T-helper 2 cell treated with Interferon-gamma antibody and Interleukin-4, amounts not matched to agents 5 μg/mL and 100 μg/mL, for 36 hours (primary cell): ENCODE results near the gene CRELD2.

ENCODE experiments used
- DNase-seq: peaks from one replicate; pipeline ENCODE4 v3.0.0; 2021; ENCODE audit warnings: low spot score
- H3K27ac Mint-ChIP-seq: one replicate; pipeline ENCODE4 v1.8.0; 2021; ENCODE audit warnings: mild to moderate bottlenecking, mixed read lengths
- H3K27me3 Mint-ChIP-seq: one replicate; pipeline ENCODE4 v1.8.0; 2021; ENCODE audit warnings: low read depth, mixed read lengths
- H3K36me3 Mint-ChIP-seq: one replicate; pipeline ENCODE4 v1.8.0; 2021; ENCODE audit warnings: low read depth, mixed read lengths
- H3K4me1 Mint-ChIP-seq: one replicate; pipeline ENCODE4 v1.8.0; 2021; ENCODE audit warnings: low read depth, mixed read lengths
- H3K4me3 Mint-ChIP-seq: one replicate; pipeline ENCODE4 v1.8.0; 2022; ENCODE audit warnings: mild to moderate bottlenecking, moderate library complexity, mixed read lengths
- H3K9me3 Mint-ChIP-seq: one replicate; pipeline ENCODE4 v1.8.0; 2021; ENCODE audit warnings: mixed read lengths

CRELD2 gene

DNA sequence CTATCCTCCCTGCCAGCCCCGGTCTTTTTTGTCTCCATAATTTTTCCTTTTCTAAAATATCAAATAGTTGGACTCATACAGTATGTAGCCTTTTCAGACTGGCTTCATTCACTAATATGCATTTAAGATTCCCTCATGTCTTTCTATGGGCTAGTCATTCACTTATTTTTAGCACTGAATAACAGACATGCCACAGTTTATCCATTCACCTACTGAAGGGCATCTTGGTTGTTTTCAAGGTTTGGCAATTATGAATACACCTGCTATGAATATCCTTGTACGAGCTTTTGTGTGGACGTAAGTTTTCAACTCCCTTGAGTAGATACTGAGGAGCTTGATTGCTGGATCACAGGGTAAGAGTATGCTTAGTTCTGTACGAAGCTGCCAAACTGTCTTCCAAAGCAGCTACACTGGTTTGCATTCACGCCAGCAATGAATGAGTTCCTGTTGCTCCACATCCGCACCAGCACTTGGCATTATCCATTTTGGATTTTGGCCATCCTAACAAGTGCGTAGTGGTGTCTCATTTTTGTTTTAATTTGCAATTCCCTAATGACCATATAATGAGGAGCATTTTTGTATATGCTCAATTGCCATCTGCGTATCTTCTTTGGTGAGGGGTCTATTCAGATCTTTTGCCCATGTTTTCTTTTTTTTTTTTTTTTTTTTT is 21.3 kb upstream of the CRELD2 start:
- H3K27me3 Mint-ChIP-seq = no peaks in the 10 kb centered on the region
- no peak for DNase-seq
- no peak overlapping the region for H3K4me3 Mint-ChIP-seq
- peaks cover 8% of the 10 kb centered on the region for H3K9me3 Mint-ChIP-seq
- no peak overlapping the region for H3K27ac Mint-ChIP-seq
- peaks cover 4% of the 10 kb centered on the region for H3K4me1 Mint-ChIP-seq
- H3K36me3 Mint-ChIP-seq = peaks cover 46% of the 10 kb centered on the region

DNA sequence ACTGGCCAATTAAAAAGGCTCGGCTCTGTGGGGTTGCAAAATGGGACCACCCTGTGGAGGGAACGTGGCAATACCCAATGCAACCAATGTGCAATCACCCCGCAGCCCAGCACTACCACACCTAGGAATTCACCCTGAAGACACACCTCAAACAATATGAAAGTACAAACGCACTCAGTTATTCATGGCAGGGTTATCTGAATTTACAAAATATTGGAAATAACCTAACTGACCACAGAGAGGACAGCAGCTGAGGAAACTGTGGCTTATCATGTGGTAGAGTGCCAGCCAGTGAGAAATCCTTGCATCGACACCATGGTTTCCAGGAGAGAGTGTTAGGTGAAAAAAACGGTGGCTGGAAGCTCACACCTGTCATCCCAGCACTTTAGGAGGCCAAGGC is 18.9 kb upstream of the CRELD2 start:
- Mint-ChIP-seq H3K36me3 (peaks cover 52% of the 10 kb centered on the region), H3K27me3 (no peaks in the 10 kb centered on the region), H3K4me3 (no peak overlapping the region), H3K9me3 (peaks cover 8% of the 10 kb centered on the region), H3K27ac (no peak overlapping the region), H3K4me1 (peaks cover 4% of the 10 kb centered on the region)
- DNase-seq = no peak

DNA sequence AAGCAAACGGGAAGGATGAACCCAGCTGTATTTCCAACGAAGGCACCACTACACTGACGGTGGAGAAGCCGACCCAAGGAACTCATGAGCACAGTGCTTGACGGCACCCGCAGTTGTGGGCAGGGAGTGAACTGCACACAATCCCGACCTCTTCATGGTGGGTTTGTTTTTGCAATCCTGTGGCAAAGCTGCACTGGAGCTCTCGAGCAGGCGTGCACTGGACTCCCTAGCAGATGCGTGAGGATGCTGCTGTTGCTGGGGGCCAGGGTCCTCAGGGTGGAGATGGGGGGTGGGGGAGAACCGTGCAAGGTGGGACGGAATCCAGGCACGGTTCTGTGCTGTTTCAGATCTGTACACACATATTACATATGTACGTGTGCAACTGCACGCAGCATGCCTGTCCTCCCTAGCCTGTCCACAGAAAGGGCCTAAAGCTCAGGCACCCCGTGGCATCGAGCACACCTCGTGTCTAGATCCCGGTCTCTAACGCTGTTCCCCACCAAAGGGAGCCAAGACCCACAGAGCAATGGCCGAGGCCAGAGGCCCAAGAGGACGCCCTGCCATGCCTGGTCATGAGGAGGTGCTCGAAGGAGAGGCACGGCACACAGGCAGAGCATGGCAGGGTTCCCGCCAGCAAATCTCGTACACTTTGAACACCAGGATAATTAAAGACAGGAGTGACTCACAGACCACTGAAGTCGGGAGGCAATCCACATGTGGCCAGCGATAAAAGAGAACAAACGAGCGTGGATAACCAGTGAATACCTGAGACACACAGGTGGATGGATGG is 17.8 kb upstream of the CRELD2 start:
- Mint-ChIP-seq H3K9me3 (peaks cover 8% of the 10 kb centered on the region), H3K27ac (no peak overlapping the region), H3K27me3 (no peaks in the 10 kb centered on the region), H3K4me1 (peaks cover 4% of the 10 kb centered on the region), H3K36me3 (peaks cover 52% of the 10 kb centered on the region), H3K4me3 (no peak overlapping the region)
- no peak for DNase-seq

DNA sequence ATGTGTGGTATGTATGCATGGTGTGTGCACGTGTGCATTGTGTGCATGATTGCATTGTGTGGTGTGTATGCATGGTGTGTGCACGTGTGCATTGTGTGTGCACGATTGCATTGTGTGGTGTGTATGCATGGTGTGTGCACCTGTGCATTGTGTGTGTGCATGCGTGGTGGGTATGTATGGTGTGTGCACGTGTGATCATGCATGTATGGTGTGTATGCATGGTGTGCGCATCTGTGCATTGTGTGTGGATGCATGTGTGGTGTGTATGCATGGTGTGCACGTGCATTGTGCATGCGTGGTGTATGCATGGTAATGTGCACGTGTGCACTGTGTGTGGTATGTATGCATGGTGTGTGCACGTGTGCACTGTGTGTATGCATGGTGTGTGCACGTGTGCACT is 17.0 kb upstream of the CRELD2 start:
- no peaks in the 10 kb centered on the region for H3K27me3 Mint-ChIP-seq
- H3K27ac Mint-ChIP-seq = no peak overlapping the region
- no peak for DNase-seq
- H3K36me3 Mint-ChIP-seq = peaks cover 53% of the 10 kb centered on the region
- peaks cover 8% of the 10 kb centered on the region for H3K9me3 Mint-ChIP-seq
- peaks cover 4% of the 10 kb centered on the region for H3K4me1 Mint-ChIP-seq
- no peak overlapping the region for H3K4me3 Mint-ChIP-seq

DNA sequence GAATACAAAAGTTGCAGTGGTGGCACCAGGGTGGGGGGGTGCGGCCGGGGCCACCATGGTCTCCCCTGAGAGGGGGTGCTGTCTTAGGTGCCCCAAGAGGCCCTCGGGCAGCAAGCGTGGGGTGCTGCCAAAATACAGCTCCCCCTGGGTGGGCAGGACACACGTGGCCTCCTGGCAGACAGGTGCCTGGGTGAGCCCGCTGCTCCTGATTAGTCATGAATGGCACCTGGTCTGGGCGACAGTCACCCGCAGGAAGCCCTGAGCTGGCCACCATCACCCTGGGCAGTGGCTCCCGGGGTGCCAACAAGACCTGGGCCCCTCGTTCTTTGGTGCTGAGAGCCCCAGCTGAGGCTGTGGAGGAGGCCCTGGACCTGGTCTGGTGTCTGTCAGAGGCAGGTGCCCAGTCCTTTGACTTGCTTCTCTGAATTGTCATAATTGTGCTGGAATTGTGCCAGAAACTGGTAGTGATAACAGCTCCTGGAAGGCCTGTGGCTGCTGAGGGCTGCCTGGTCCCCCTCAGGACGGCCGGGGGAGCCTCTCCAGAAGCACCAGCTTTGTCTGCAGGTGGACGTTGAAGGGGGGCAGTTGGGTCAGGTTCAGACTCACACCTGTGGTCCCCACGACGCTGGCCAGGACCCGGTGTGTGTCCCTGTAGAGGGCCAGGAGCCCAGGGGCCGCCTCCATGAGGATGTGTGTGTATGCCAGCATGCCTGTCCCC is 15.0 kb upstream of the CRELD2 start:
- Mint-ChIP-seq H3K36me3 (peaks cover 56% of the 10 kb centered on the region), H3K4me3 (no peak overlapping the region), H3K27ac (no peak overlapping the region), H3K27me3 (no peaks in the 10 kb centered on the region), H3K4me1 (peaks cover 4% of the 10 kb centered on the region), H3K9me3 (peaks cover 8% of the 10 kb centered on the region)
- no peak for DNase-seq

DNA sequence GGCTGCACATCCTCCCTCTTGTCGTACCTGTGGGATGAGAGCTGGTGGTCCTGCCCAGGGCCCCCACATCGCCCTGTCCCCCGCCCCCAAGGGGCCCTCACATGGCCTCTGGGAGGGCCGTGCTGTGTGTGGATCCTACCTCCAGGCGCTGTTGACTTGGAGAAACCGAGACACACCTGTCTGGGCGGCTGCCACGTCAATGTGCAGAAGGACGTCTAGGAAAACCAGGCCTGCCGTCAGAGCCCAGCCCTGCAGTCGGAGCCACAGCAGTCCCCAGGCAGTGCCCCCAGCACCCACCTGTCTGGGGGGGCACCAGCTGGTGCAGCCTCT is 14.4 kb upstream of the CRELD2 start:
- H3K4me1 Mint-ChIP-seq = peaks cover 4% of the 10 kb centered on the region
- H3K4me3 Mint-ChIP-seq = no peak overlapping the region
- no peak overlapping the region for H3K27ac Mint-ChIP-seq
- no peak for DNase-seq
- peaks cover 8% of the 10 kb centered on the region for H3K9me3 Mint-ChIP-seq
- H3K27me3 Mint-ChIP-seq = no peaks in the 10 kb centered on the region
- peaks cover 57% of the 10 kb centered on the region for H3K36me3 Mint-ChIP-seq

DNA sequence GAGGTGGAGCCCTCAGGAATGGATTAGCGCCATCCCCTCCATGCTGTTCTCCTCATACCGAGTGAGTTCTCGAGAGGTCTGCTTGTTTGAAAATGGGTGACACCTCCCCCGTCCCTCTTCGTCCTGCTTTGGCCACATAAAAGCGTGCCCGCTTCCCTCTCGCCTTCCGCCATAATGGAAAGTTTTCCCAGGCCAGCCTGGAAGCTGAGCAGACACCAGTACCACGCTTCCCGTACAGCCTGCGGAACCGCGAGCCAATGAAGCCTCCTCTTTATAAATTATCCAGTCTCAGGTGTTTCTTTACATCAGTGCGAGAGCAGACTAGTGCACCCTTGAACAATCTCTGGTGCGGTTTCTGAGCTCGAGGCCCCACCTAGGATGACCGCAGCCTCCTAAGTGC is 13.0 kb upstream of the CRELD2 start:
- peaks cover 8% of the 10 kb centered on the region for H3K9me3 Mint-ChIP-seq
- H3K27ac Mint-ChIP-seq = no peak overlapping the region
- no peak for DNase-seq
- no peak overlapping the region for H3K4me3 Mint-ChIP-seq
- H3K36me3 Mint-ChIP-seq = peaks cover 53% of the 10 kb centered on the region
- H3K4me1 Mint-ChIP-seq = no peaks in the 10 kb centered on the region
- H3K27me3 Mint-ChIP-seq = no peaks in the 10 kb centered on the region

DNA sequence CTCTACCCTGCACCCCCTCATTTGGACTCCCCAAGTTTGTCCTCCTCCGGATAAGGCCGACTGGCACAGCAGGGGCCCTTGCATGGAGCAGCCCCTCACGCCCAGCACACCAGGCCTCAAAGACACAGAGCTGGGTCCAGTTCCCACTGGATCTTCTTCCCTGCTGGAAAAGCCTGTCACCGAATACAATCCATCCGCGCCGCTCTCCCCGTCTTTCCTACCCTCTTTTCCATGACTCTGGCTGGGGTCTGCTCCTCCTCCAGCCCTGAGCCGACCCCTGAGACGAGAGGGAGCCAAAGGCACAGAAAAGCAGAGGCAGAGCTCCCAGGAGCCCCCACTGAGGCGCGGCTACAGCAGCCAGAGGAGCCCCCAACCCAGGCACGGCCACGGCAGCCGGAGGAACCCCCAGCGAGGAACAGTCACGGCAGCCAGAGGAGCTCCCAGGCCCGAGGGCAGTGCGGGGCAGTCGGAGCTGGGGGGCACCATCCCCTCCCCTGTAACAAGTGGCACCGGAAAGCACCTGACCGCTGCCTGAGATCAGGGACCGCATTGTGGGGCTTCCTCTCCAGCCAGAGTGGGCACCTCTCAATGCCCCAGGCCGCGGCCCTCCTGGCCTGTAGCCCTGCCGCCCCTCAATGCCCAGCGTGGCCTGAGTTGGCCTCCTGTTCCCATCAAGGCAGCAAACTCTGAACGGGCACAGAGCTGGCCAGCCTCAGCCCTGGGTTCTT is 12.2 kb upstream of the CRELD2 start:
- Mint-ChIP-seq H3K27ac (no peak overlapping the region), H3K9me3 (peaks cover 4% of the 10 kb centered on the region), H3K4me1 (no peaks in the 10 kb centered on the region), H3K4me3 (no peak overlapping the region), H3K27me3 (no peaks in the 10 kb centered on the region), H3K36me3 (peaks cover 45% of the 10 kb centered on the region)
- no peak for DNase-seq

DNA sequence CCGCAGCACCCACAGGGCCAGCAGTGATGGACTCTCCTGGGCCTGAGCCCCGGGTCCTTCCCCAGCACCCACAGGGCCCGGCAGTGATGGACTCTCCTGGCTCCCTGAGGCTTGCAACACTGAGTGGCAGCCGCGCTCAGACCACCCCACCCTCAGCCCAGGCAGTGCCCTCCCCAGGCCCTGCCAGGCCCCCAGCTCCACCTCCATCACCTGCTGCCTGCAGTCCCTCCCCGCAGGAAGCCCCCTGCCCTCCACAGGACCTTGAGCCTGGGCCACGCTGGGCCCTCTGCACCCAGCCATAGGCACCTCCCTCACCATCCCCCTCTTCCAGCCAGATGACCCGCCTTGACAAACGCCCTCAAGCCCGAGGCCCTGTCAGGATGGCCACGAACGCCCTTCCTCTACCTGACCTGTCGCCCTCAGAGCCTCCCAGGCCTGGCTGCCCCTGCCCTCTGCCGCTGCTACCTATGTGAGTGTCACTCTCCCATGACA is 11.6 kb upstream of the CRELD2 start:
- H3K27ac Mint-ChIP-seq = no peak overlapping the region
- H3K27me3 Mint-ChIP-seq = no peaks in the 10 kb centered on the region
- no peaks in the 10 kb centered on the region for H3K9me3 Mint-ChIP-seq

DNA sequence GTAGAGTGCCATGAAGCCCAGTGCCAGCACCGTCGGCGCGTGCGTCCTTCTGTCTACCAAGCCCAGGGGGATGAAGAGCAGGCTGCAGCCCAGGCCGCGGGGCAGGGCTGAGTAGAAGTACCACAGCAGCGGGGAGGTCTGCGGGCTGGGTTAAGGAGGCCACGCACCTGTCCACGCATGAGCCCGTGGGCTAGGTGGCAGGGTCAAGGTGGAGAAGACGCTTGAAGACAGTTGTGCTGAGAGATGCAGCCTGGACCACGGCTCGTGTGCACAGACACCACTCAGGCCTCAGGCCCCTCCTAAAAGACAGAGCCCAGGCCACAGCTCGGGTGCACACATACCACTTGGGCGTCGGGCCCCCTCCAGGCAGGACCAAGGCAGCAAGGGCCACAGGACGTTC is 10.6 kb upstream of the CRELD2 start:
- no peak overlapping the region for H3K4me3 Mint-ChIP-seq
- H3K36me3 Mint-ChIP-seq = peaks cover 35% of the 10 kb centered on the region
- DNase-seq = no peak
- H3K27ac Mint-ChIP-seq = peak overlapping the region; percentile 23
- no peaks in the 10 kb centered on the region for H3K27me3 Mint-ChIP-seq
- no peaks in the 10 kb centered on the region for H3K9me3 Mint-ChIP-seq
- no peaks in the 10 kb centered on the region for H3K4me1 Mint-ChIP-seq

More for the DNA sequence above, 11.6 kb upstream of the CRELD2 start:
- H3K36me3 Mint-ChIP-seq = peaks cover 39% of the 10 kb centered on the region
- H3K4me3 Mint-ChIP-seq = no peak overlapping the region
- no peaks in the 10 kb centered on the region for H3K4me1 Mint-ChIP-seq
- no peak for DNase-seq

DNA sequence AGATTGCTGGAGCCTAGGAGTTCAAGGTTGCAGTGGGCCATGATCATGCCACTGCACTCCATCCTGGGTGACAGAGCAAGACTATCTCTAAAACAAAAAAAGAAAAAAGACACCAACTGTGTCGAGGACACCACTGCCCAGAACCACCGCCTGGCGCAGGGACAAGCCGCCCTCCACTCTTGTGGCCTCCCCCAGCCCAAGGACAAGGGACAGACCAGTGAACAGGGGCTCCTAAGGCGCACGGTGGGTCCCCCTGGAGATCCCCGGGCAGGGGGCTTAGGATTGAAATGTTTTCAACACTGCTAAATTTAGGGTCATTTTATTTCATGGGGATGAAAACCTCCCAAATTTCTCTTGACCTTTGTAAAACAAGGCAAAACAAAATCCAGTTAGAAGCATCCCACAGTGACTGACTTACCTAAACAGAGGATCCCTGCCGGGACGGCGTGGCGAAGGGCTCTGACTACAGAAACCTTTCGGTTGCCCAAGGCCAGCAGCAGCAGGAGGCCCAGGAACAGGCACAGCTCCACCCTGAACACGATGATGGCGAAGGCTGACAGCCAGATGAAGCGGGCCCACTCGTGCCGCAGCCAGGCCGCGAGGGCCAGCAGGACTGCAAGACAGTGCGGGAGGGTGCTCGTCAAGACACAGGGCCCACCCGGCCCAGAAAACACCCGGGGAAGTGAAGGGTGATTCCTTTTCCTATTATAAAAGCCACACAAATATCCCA is 8.8 kb upstream of the CRELD2 start:
- H3K27ac Mint-ChIP-seq = no peak overlapping the region
- peaks cover 25% of the 10 kb centered on the region for H3K36me3 Mint-ChIP-seq
- no peaks in the 10 kb centered on the region for H3K4me1 Mint-ChIP-seq
- H3K4me3 Mint-ChIP-seq = no peak overlapping the region
- no peaks in the 10 kb centered on the region for H3K9me3 Mint-ChIP-seq
- DNase-seq = no peak
- no peaks in the 10 kb centered on the region for H3K27me3 Mint-ChIP-seq

DNA sequence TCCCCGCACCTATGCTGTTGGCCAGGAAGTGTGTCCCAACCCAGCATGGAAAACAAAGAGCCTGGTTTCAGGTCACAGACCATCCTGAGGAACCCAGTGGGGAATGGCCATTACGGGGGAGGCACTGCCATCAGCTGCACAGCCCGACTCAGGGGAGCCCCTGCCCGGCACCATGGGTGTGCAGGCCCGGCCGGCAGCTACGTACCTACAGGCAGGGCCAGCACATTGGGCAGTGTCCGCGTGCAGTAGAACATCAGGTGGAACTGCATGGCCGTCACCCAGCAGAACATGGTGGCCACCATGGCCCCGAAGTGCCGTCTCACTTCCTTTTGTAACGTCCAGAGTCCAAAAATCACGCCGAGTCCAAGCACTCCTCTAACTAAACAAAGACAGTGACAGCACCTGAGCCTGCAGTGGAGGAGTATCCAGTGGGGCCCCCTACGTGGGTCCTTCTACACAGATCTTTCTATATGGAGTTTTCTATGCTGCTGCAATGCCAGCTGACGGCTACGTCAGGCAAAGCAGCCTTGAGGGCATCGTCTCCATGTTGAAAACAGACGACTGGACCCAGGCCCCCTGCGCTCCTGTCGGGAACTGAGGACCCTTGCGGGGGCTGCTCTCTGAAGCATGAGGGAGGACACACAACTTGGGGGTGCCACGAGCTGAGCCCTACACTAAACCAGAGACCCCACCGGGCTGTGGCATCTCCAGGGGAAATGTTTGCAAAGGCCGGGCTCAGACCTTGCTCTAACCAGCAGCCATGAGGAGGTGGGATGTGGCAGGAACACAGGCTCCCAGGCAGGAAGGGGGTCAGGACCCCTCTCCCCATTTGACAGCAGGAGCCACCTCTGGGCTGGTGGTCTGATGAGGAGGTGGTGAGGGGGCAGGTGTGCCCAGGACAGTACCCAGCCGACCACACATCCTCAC is 7.9 kb upstream of the CRELD2 start:
- DNase-seq = no peak
- no peak overlapping the region for H3K27ac Mint-ChIP-seq
- H3K4me1 Mint-ChIP-seq = no peaks in the 10 kb centered on the region
- H3K36me3 Mint-ChIP-seq = peaks cover 24% of the 10 kb centered on the region
- H3K9me3 Mint-ChIP-seq = no peaks in the 10 kb centered on the region
- no peak overlapping the region for H3K4me3 Mint-ChIP-seq
- no peaks in the 10 kb centered on the region for H3K27me3 Mint-ChIP-seq
